Measurements from ENCODE around the gene EXT2. TPM values are rescaled to one million over a fixed set of nuclear protein-coding genes. Genes with fewer than 3 reads are reported as not detected.

The EXT2 gene
- total and polyA plus RNA-seq, 2 donors (not counting 1 experiment from before 2014, with no cell fraction given) = 114 to 177 TPM

- Histone ChIP-seq H3K4me3 (replicated peaks in 1 of 4; ENCODE audit: control extremely low read depth in 1 of 4, insufficient read depth in 1 of 4, low read depth in 3 of 4, low read length in 4 of 4) (no peak overlapping the region), H3K79me2 (ENCODE audit: control insufficient read depth, insufficient read depth, low read length) (no peaks in the 10 kb centered on the region), H3K36me3 (ENCODE audit: control insufficient read depth, insufficient read depth, low read length) (no peaks in the 10 kb centered on the region), H4K20me1 (ENCODE audit: control insufficient read depth, extremely low read depth, insufficient read depth, low read length) (no peaks in the 10 kb centered on the region), H3K27me3 (ENCODE audit: control insufficient read depth, insufficient read depth, low read length) (no peaks in the 10 kb centered on the region), H3K4me1 (ENCODE audit: control insufficient read depth, extremely low read depth, insufficient read depth, low read length) (peaks cover 14% of the 10 kb centered on the region), H3K27ac (ENCODE audit: insufficient read depth, low read length) (no peak overlapping the region), H3K4me2 (ENCODE audit: extremely low read depth, insufficient read depth, low read length) (no peak overlapping the region), H2AFZ (ENCODE audit: low read length) (no peak overlapping the region), H3K9me3 (ENCODE audit: control insufficient read depth, insufficient read depth, low read depth, low read length) (no peaks in the 10 kb centered on the region), H3K9ac (ENCODE audit: insufficient read depth, low read length) (no peak overlapping the region)
- TF ChIP-seq EZH2 (IDR thresholded peaks at IDR 0.05; ENCODE audit: low read length, missing control alignments) (no peak), CTCF (conservative IDR thresholded peaks at IDR 0.05 in 1 of 2, IDR thresholded peaks at IDR 0.05 in 1 of 2; ENCODE audit: low read depth in 1 of 2, low read length in 2 of 2) (no peak)
- no peak for DNase-seq (ENCODE audit: low read depth in 2 of 2)
These were observed 146.4 kb downstream of the EXT2 start for GRCh38 chr11:44241851-44242250.

- Histone ChIP-seq H3K9ac (ENCODE audit: insufficient read depth, low read length) (no peak overlapping the region), H3K4me1 (ENCODE audit: control insufficient read depth, extremely low read depth, insufficient read depth, low read length) (peaks cover 14% of the 10 kb centered on the region), H3K36me3 (ENCODE audit: control insufficient read depth, insufficient read depth, low read length) (no peaks in the 10 kb centered on the region), H3K27ac (ENCODE audit: insufficient read depth, low read length) (no peak overlapping the region), H3K4me3 (replicated peaks in 1 of 4; ENCODE audit: control extremely low read depth in 1 of 4, insufficient read depth in 1 of 4, low read depth in 3 of 4, low read length in 4 of 4) (no peak overlapping the region), H3K9me3 (ENCODE audit: control insufficient read depth, insufficient read depth, low read depth, low read length) (no peaks in the 10 kb centered on the region), H2AFZ (ENCODE audit: low read length) (no peak overlapping the region), H4K20me1 (ENCODE audit: control insufficient read depth, extremely low read depth, insufficient read depth, low read length) (no peaks in the 10 kb centered on the region), H3K4me2 (ENCODE audit: extremely low read depth, insufficient read depth, low read length) (peak overlapping the region; percentile 19), H3K27me3 (ENCODE audit: control insufficient read depth, insufficient read depth, low read length) (no peaks in the 10 kb centered on the region), H3K79me2 (ENCODE audit: control insufficient read depth, insufficient read depth, low read length) (no peaks in the 10 kb centered on the region)
- TF ChIP-seq EZH2 (IDR thresholded peaks at IDR 0.05; ENCODE audit: low read length, missing control alignments) (no peak), CTCF (conservative IDR thresholded peaks at IDR 0.05 in 1 of 2, IDR thresholded peaks at IDR 0.05 in 1 of 2; ENCODE audit: low read depth in 1 of 2, low read length in 2 of 2) (no peak)
- DNase-seq (ENCODE audit: low read depth in 2 of 2) = no peak
These were observed 147.6 kb downstream of the EXT2 start for GRCh38 chr11:44243086-44243485.

GRCh38 chr11:44243595-44244343 lies 148.3 kb downstream of the EXT2 start:
- peak; percentile 34 to 80 for DNase-seq (ENCODE audit: low read depth in 2 of 2)
- TF ChIP-seq CTCF (conservative IDR thresholded peaks at IDR 0.05 in 1 of 2, IDR thresholded peaks at IDR 0.05 in 1 of 2; ENCODE audit: low read depth in 1 of 2, low read length in 2 of 2) = no peak
- no peak for TF ChIP-seq EZH2 (IDR thresholded peaks at IDR 0.05; ENCODE audit: low read length, missing control alignments)
- no peak overlapping the region for H3K4me3 ChIP-seq (replicated peaks in 1 of 4; ENCODE audit: control extremely low read depth in 1 of 4, insufficient read depth in 1 of 4, low read depth in 3 of 4, low read length in 4 of 4)
- H3K79me2 ChIP-seq (ENCODE audit: control insufficient read depth, insufficient read depth, low read length) = no peaks in the 10 kb centered on the region
- no peaks in the 10 kb centered on the region for H3K27me3 ChIP-seq (ENCODE audit: control insufficient read depth, insufficient read depth, low read length)
- H3K27ac ChIP-seq (ENCODE audit: insufficient read depth, low read length) = no peak overlapping the region
- no peaks in the 10 kb centered on the region for H3K36me3 ChIP-seq (ENCODE audit: control insufficient read depth, insufficient read depth, low read length)
- no peaks in the 10 kb centered on the region for H3K9me3 ChIP-seq (ENCODE audit: control insufficient read depth, insufficient read depth, low read depth, low read length)
- peak overlapping the region; percentile 41 for H3K4me2 ChIP-seq (ENCODE audit: extremely low read depth, insufficient read depth, low read length)
- no peak overlapping the region for H3K9ac ChIP-seq (ENCODE audit: insufficient read depth, low read length)
- H3K4me1 ChIP-seq (ENCODE audit: control insufficient read depth, extremely low read depth, insufficient read depth, low read length) = peaks cover 14% of the 10 kb centered on the region
- H4K20me1 ChIP-seq (ENCODE audit: control insufficient read depth, extremely low read depth, insufficient read depth, low read length) = no peaks in the 10 kb centered on the region
- no peak overlapping the region for H2AFZ ChIP-seq (ENCODE audit: low read length)
